GM21619 (cell line): ENCODE data around the gene ANAPC5.

Experiments
- ATAC-seq: cut with Tn5 transposase; IDR thresholded peaks from one replicate; pipeline ENCODE4 v1.9.1; 2021; ENCODE audit not compliant: unreplicated experiment

Gene ANAPC5

GRCh38 chr12:121366063-121366459 lies 13.8 kb upstream of the ANAPC5 start:
- ATAC-seq: no peak

- no peak for ATAC-seq
Observed at GRCh38 chr12:121365416-121366062, 13.3 kb upstream of the ANAPC5 start.

GRCh38 chr12:121364683-121365121 lies 12.5 kb upstream of the ANAPC5 start:
- no peak for ATAC-seq

- ATAC-seq: no peak
Observed at GRCh38 chr12:121358073-121358472, 5.9 kb upstream of the ANAPC5 start.

- ATAC-seq: no peak
Observed at GRCh38 chr12:121357331-121357730, 5.1 kb upstream of the ANAPC5 start.

GRCh38 chr12:121356657-121357056 lies 4.4 kb upstream of the ANAPC5 start:
- no peak for ATAC-seq

GRCh38 chr12:121355818-121356217 lies 3.6 kb upstream of the ANAPC5 start:
- ATAC-seq: no peak

- no peak for ATAC-seq
Observed at GRCh38 chr12:121352682-121353018, 439 bp upstream of the ANAPC5 start.

- no peak for ATAC-seq
Observed at GRCh38 chr12:121346747-121347146, 5.5 kb downstream of the ANAPC5 start.

- no peak for ATAC-seq
Observed at GRCh38 chr12:121345151-121345815, 6.9 kb downstream of the ANAPC5 start.

GRCh38 chr12:121344506-121344905 lies 7.7 kb downstream of the ANAPC5 start:
- ATAC-seq: no peak

GRCh38 chr12:121337416-121337815 lies 14.8 kb downstream of the ANAPC5 start:
- ATAC-seq: no peak

GRCh38 chr12:121334513-121335343 lies 17.5 kb downstream of the ANAPC5 start:
- no peak for ATAC-seq

GRCh38 chr12:121333747-121334146 lies 18.5 kb downstream of the ANAPC5 start:
- ATAC-seq: no peak

GRCh38 chr12:121331248-121331647 lies 21.0 kb downstream of the ANAPC5 start:
- ATAC-seq: no peak

GRCh38 chr12:121330692-121331091 lies 21.5 kb downstream of the ANAPC5 start:
- ATAC-seq: no peak

GRCh38 chr12:121330195-121330594 lies 22.0 kb downstream of the ANAPC5 start:
- ATAC-seq: no peak

- ATAC-seq: no peak
Observed at GRCh38 chr12:121328620-121329019, 23.6 kb downstream of the ANAPC5 start.

GRCh38 chr12:121326996-121327674 lies 25.1 kb downstream of the ANAPC5 start:
- no peak for ATAC-seq

- ATAC-seq: no peak
Observed at GRCh38 chr12:121325922-121326396, 26.3 kb downstream of the ANAPC5 start.

GRCh38 chr12:121323908-121324307 lies 28.3 kb downstream of the ANAPC5 start:
- no peak for ATAC-seq
